PFSK-1 (cell line): ENCODE results near the gene ACP1.

Source experiments
- FOXP2 ChIP-seq: optimal IDR thresholded peaks from 2 replicates; pipeline ENCODE3; 2011; ENCODE audit warnings: borderline replicate concordance, control low read depth, inconsistent platforms; ENCODE audit not compliant: insufficient read depth; ENCODE audit errors: extremely low read length, extremely low read depth
- POLR2AphosphoS5 ChIP-seq: IDR thresholded peaks from 2 replicates; pipeline ENCODE4 v1.6.1; 2012; ENCODE audit warnings: low read depth, mild to moderate bottlenecking, control low read depth, low read length, moderate library complexity
- SIN3A ChIP-seq: IDR thresholded peaks from 2 replicates; pipeline ENCODE4 v1.6.1; 2012; ENCODE audit warnings: mild to moderate bottlenecking, low read length, moderate library complexity, borderline replicate concordance; ENCODE audit not compliant: insufficient read depth
- TAF1 ChIP-seq: IDR thresholded peaks from 2 replicates; pipeline ENCODE4 v1.6.1; 2012; ENCODE audit warnings: low read length, control low read depth, borderline replicate concordance; ENCODE audit not compliant: insufficient read depth
- TF ChIP-seq, protein P1 (sequence below), 2 experiments: IDR thresholded peaks; 2 replicates each; pipeline versions ENCODE4 v1.6.1 to v1.8.0; 2011 to 2012; ENCODE audit warnings: low read depth in 2 of 2, low read length in 2 of 2, control low read depth in 1 of 2, inconsistent platforms in 1 of 2, mild to moderate bottlenecking in 1 of 2, moderate library complexity in 1 of 2; ENCODE audit not compliant: insufficient read depth in 1 of 2

- TF ChIP-seq, protein P1, sequence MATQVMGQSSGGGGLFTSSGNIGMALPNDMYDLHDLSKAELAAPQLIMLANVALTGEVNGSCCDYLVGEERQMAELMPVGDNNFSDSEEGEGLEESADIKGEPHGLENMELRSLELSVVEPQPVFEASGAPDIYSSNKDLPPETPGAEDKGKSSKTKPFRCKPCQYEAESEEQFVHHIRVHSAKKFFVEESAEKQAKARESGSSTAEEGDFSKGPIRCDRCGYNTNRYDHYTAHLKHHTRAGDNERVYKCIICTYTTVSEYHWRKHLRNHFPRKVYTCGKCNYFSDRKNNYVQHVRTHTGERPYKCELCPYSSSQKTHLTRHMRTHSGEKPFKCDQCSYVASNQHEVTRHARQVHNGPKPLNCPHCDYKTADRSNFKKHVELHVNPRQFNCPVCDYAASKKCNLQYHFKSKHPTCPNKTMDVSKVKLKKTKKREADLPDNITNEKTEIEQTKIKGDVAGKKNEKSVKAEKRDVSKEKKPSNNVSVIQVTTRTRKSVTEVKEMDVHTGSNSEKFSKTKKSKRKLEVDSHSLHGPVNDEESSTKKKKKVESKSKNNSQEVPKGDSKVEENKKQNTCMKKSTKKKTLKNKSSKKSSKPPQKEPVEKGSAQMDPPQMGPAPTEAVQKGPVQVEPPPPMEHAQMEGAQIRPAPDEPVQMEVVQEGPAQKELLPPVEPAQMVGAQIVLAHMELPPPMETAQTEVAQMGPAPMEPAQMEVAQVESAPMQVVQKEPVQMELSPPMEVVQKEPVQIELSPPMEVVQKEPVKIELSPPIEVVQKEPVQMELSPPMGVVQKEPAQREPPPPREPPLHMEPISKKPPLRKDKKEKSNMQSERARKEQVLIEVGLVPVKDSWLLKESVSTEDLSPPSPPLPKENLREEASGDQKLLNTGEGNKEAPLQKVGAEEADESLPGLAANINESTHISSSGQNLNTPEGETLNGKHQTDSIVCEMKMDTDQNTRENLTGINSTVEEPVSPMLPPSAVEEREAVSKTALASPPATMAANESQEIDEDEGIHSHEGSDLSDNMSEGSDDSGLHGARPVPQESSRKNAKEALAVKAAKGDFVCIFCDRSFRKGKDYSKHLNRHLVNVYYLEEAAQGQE (IDR thresholded peaks at IDR 0.05; ENCODE audit: insufficient read depth in 1 of 2, low read depth in 2 of 2, low read length in 2 of 2) = no peak
- TF ChIP-seq POLR2AphosphoS5 (no peak), SIN3A (no peak), TAF1 (no peak), FOXP2 (no peak)
Measured at GRCh38 chr2:322326-322725, 57.6 kb downstream of the ACP1 start.
